GM19043 (cell line): ENCODE data around the gene RALGAPB.
"Not testable (repeated sequence)": the region's sequence is repeated elsewhere in the genome, so short reads cannot be mapped to it uniquely, and the experiment has no call there.

ENCODE experiments used
- ATAC-seq: cut with Tn5 transposase; IDR thresholded peaks from one replicate; pipeline ENCODE4 v1.9.1; 2021; ENCODE audit warnings: low read depth; ENCODE audit not compliant: unreplicated experiment

RALGAPB gene

GRCh38 chr20:38479596-38479995, 7.0 kb downstream of the RALGAPB start:
- no peak for ATAC-seq

DNA sequence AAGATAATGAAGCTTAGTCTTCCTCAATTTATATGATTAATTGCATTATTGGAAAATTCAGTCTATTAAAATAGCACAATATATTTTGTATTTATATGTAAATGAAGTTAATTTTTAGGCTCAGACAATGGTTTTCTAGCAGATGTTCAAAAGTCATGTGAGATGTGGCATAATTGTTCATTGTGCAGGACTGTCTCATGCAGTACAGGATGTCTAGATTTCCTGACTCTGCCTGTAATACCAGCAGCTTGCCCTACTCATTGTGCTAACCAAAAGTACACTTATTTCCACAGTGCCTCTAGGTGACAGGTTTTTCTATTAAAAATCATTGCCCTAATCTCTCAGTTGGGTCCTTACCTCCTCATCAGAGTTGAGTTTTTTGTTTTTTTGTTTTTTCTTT, 12.4 kb downstream of the RALGAPB start:
- no peak for ATAC-seq

DNA sequence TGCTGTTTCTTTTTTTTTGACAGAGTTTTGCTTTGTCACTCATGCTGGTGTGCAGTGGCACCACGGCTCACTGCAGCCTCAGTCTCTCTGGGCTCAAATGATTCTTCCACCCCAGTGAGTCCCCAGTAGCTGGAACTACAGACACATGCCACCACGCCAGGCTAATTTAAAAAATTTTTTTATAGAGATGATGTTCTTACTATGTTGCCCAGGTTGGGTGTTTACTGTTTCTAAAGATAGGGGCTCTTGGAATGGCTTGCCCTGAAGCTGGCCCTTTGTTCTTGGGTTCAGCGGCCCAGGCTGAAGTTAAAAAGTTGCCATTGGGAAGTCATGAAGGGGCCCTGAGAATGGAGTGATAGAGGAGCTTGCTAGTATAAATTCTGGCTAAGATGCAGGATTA, 16.5 kb downstream of the RALGAPB start:
- ATAC-seq: no peak

- no peak for ATAC-seq
Measured at GRCh38 chr20:38497246-38497935, 24.7 kb downstream of the RALGAPB start.

DNA sequence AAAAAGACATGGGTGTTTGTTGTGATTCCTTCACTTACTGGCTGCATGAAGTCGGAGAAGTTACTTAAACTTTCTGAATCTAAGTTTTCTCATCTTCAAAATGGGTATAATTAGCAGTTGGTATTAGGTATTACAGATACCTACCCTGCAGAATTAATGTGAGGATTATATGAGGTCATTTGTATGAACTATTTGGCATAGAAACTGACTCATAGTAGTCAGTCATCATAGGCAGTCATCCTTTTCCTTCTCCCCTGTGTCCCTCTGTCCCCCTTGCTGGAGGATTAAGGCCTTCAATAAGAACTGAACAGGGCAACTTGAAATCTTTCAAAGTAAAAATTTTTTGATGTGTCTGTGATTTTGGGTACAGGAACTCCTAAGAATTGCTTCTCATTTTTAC, 26.3 kb downstream of the RALGAPB start:
- ATAC-seq: no peak

- no peak for ATAC-seq
Measured at GRCh38 chr20:38499366-38499765, 26.7 kb downstream of the RALGAPB start.

- no peak for ATAC-seq
Measured at GRCh38 chr20:38501858-38502436, 29.3 kb downstream of the RALGAPB start.

GRCh38 chr20:38504368-38505090, 31.9 kb downstream of the RALGAPB start:
- ATAC-seq: no peak

DNA sequence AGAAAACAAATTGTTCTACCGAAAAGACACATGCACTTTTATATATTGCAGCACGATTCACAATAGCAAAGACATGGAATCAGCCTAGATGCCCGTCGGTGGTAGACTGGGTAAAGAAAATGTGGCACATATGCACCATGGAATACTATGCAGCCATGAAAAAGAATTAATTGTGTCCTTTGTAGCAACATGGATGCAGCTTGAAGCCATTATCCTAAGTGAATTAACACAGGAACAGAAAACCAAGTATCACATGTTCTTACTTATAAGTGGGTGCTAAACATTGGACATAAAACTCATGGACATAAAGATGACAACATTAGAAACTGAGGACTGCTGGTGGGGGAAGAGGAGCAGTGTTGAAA, 32.4 kb downstream of the RALGAPB start:
- no peak for ATAC-seq

- ATAC-seq: not testable (repeated sequence)
Measured at GRCh38 chr20:38511726-38512125, 39.1 kb downstream of the RALGAPB start.

GRCh38 chr20:38514185-38514584, 41.5 kb downstream of the RALGAPB start:
- no peak for ATAC-seq

GRCh38 chr20:38514947-38515346, 42.3 kb downstream of the RALGAPB start:
- ATAC-seq: no peak

GRCh38 chr20:38515631-38516030, 43.0 kb downstream of the RALGAPB start:
- ATAC-seq: no peak

- ATAC-seq: no peak
Measured at GRCh38 chr20:38519426-38519825, 46.8 kb downstream of the RALGAPB start.

DNA sequence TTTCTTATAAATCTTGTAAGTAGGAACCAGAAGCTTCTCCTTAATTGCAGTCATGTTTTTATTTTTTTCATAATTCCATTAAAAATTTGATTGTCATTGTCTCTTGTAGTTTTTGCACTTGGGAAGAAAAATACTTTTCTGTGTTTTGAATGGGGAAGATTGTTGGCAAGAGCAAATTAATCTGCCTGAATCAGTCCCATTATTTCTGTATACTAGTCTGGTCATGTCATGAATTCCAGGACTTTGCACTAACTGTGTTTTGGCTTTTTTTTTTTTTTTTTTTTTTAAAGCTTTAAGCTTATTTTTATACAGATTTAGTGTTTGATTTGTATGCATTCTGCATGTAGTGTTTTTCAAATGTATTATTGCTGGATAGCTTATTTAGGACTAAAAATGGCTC, 47.6 kb downstream of the RALGAPB start:
- no peak for ATAC-seq

DNA sequence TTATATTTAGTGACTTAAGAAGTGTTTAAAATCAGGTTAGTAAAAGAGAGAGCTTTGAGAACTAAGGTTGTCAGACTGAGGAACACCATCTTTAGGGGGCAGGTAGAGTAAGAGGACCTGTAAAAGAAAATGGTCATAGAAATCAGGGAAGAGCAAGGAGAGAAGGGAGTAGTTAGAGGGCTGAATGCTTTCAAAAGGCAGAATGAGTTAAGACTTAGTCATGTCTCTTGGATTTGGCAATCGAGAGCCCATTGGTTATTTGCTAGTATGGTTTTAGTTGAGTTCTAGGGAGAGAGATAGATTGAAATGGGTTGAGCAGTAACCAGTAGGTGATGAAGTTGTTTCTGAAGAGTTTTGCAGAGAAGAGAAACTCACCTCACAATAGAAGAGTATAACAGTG, 51.1 kb downstream of the RALGAPB start:
- no peak for ATAC-seq

DNA sequence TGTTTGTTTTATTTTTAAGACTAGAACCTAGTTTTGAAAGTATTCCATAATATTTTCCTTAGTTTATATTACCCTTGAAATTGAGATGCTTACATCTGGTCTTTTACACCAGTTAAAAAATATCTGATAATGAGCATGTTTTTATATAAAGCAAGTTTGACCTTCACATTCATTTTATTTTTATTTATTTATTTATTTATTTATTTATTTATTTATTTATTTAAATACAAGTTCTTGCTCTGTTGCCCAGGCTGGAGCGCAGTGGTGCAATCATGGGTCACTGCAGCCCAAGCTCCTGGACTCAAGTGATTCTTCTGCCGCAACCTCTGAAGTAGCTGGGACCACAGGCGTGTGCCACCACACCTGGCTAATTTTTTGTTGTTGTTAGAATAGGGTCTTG, 55.5 kb downstream of the RALGAPB start:
- no peak for ATAC-seq

GRCh38 chr20:38531021-38531420, 58.4 kb downstream of the RALGAPB start:
- no peak for ATAC-seq

- ATAC-seq: no peak
Measured at GRCh38 chr20:38534756-38535155, 62.1 kb downstream of the RALGAPB start.

GRCh38 chr20:38536310-38536709, 63.7 kb downstream of the RALGAPB start:
- ATAC-seq: no peak

DNA sequence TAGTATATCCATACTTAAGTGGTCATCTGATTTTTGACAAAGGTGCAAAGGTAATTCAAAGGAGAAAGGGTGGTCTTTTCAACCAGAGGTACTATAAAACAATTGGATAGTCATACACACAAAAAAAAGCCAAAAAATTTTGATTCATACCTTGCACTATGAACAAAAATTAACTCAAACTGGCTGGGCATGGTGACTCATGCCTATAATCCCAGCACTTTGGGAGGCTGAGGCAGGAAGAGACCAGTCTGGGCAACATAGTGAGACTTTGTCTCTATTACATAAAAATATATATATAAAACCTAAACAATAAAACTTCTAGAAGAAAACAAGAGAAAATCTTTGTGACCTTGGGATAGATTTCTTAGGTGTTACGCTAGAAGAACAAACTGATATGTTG, 64.5 kb downstream of the RALGAPB start:
- no peak for ATAC-seq

- ATAC-seq: no peak
Measured at GRCh38 chr20:38538789-38539188, 66.1 kb downstream of the RALGAPB start.
